Measurements from ENCODE around the gene FAM53C.
"Not testable (repeated sequence)": the region's sequence is repeated elsewhere in the genome, so short reads cannot be mapped to it uniquely, and the experiment has no call there.

The FAM53C gene

GRCh38 chr5:138337685-138338410, at the start of gene FAM53C:
Gene FAM53C (plus strand): TSS chr5:138338266. CDS start chr5:138341336, 3,070 bp downstream.
- peak; percentile 94 for DNase-seq

GRCh38 chr5:138289296-138289695, 48.8 kb upstream of the FAM53C start:
- DNase-seq: no peak

- DNase-seq: no peak
Measured at GRCh38 chr5:138303372-138303771, 34.7 kb upstream of the FAM53C start.

DNA sequence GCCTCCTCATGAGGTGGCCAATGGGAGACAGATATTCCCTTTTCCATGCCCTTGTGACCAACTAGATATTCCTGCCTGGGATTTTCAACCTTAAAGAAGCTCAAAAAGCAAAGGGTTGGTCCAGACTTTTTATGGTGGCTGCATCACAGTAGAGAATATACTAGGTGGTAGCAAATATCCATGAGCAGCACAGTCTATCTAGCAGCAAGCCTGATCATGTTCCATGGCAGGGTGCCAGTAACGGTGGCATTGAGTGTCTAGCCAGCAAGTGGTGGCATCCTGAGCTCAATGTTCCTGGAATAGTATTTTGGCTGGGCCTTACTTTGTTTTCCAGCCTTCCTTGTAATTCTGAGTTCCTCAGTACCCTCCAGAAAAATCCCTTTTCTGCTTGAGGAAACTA, 32.3 kb upstream of the FAM53C start:
- DNase-seq: no peak

DNA sequence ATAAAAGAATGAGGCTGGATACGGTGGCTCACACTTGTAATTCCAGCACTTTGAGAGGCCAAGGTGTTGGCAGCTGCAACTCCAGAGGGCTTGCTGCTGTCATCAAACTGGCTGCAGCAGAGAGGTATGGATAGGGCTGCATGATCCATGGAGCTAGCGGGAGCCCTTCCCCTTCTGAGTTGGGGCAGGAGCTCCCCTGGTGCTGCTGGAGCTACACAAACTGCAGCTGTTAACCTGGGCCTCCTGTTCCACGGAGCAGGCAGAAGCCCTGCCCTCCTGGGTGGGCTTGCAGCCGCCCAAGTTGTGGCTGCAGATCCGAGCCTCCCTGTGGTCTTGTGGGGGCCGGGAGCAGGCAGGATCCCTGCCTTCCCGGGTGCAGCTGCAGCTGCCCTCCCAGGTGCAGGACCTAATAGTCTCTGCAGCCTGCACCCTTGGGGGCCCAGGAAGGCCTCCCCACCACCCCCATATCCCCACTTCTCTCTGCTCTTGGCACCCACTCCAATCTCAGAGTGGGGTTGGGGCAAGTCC, 22.3 kb upstream of the FAM53C start:
- no peak for DNase-seq

- no peak for DNase-seq
Measured at GRCh38 chr5:138316355-138316754, 21.7 kb upstream of the FAM53C start.

- not testable (repeated sequence) for DNase-seq
Measured at GRCh38 chr5:138318211-138318610, 19.9 kb upstream of the FAM53C start.

DNA sequence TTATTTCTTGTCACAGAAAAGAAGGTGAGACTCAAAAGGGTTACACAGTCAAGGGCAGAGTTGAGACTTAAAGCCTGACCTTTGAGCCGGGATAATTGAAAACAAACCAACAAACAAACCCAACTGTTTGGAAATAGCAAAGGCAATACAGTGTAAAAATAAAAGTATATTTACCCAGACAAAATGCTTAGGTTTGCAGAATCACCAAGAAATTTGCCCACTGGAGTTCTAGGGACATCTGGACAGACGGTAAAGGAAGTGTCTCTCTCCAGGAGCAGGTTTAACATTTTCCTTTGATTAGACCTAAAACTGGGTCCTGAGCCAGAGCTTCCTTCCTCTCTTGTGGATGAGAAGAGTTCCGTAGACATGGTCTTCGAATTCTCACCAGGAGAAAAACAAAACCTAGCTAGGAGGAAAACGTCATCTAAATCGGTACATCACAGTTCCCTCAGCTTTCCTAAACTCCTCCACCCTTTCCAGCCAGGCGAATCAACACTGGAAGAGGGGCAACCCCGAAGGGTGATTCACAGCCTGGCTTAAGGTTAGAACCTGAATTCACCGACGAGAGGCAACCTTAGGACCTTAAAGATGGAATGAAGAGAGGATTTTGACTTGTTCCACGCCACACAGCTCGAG, 7.1 kb upstream of the FAM53C start:
- no peak for DNase-seq

- DNase-seq: peak; percentile 92
Measured at GRCh38 chr5:138331449-138332368, 6.4 kb upstream of the FAM53C start, which contains the start of gene CDC25C. Gene CDC25C (minus strand): TSS chr5:138331804. CDS start chr5:138331180, 624 bp downstream.

DNA sequence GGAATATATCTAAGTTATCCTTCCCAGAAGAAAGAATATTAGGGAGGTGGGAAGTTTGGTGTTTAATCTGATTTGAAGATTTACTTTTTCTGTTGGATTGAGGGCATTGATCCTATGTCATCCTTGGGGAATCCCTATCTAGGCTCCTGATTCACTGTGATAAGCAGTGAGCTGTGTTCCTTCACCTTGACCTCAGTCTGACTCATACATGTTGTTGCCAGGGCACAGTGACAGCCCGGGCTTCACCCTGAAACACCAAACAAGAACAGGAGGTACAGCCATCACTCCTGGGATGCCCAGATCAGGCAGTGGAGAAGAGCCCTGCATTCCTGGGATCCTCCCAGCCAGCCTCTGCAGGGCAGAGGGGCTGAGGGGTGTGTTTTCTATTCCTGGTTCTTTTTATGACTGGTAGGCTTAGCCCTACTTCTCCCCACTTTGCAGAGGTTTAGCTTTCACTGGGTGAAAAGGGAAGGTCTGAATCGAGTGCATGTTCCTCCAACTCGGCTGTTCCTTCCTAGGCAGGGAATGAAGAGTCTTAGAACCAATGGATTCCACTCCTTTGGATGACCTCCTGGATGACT, 3.1 kb upstream of the FAM53C start:
- DNase-seq: no peak

DNA sequence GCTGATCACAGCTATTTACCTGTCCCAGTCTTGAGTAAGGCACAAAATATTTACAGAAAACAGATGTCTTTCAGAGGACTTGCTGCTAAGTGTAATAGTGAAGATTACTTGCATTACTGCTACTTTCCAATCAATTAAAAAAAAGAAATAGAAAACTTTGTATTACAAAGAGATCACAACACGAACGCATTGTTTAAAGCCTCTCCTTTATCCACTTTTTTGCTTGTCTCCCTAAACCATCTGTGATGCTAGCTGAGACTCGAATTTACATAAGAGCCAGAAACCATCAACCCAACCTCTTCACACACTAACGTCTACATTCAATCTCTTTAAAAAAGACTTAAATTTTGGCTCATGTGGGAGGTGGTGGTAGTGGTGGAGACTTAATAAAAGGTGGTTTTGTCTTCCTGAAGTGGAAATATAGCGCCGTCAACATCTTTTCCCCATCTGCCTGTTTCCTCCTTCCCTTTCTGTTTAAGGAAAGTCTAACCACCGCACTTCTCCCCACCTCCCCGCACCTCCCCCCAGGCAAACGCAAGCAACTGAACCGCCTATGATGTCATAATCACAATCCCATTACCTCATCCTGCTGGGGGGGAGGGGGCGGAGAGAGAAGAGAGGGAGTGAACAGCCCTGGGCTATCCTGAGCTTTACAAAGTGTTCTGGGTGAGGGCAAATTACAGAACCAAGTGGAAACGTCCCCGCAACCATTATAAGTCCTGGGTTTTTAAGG, 948 bp upstream of the FAM53C start:
- no peak for DNase-seq

DNA sequence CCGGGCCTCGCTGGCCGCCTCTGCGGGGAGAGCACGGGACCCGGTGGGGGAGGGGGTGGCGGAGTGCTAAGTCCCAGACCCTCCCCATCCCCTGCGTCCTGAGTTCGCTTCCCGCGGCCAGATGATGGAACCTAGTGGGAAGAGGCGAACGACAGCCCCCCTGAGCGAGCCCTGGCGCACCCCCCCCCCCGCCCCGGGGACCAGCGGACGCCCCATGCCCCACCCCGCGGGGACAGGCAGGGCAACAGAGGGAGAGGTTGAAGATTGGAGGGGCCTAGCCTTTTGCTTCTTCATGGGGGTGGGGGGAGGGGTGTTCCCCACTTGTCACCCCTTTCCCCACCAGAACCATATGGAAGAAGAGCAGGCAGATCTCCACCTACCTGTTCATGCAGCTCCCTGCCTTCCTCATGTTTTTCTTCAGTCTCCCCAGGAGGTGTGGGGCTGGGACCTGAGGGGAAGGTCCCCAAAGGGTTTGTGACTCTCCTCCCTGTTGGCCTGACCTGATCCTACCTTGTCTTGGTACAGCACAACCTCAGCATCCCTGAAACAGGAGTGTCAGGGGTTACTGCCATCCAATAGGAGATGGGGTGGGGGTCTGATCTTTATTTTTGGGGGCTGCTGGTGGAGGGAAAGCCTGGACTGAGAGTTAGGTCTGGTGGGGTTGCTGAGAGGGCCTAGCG, 485 bp downstream of the FAM53C start:
- DNase-seq: no peak

GRCh38 chr5:138339091-138339456, 1.0 kb downstream of the FAM53C start:
- DNase-seq: no peak

DNA sequence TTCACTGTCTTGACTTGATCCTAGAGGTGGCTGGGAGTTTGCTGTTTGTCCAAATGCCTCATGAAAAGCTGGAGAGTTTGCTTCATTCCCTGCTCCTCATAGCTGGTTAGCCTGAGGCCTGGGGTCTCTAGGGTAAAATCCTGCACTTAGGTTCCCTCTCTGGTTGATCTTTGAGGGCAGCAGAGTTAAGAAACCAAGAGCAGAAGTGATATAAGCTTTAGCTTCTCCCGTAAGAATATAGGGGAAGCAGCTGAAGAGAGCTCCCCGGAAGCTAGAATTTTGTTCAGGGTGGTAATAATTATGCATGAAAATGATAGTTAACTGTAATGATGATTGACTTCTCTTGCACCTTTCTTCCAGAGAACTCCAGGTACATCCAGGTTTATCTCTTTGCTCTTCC, 1.4 kb downstream of the FAM53C start:
- DNase-seq: no peak

GRCh38 chr5:138340008-138340407, 1.9 kb downstream of the FAM53C start:
- no peak for DNase-seq

GRCh38 chr5:138344887-138345622, 7.0 kb downstream of the FAM53C start:
- no peak for DNase-seq

DNA sequence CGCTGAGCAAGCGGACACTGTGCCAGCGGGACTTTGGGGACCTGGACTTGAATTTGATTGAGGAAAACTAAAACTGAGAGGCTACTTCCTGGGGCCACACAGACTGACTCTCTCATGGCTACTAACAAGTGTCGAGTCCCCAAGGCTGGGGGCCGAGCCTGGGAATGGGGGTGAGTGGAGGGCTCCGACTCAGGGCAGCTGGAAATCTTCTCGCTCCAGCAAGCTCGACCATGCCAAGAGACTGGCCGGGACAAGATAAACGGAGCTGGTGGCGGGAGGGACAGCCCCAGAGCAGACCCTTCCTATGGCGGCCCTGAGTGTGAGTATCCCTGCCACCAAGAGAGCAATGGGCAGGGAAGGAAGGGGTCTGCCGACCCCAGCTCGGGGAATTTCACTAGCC, 8.8 kb downstream of the FAM53C start:
- no peak for DNase-seq

DNA sequence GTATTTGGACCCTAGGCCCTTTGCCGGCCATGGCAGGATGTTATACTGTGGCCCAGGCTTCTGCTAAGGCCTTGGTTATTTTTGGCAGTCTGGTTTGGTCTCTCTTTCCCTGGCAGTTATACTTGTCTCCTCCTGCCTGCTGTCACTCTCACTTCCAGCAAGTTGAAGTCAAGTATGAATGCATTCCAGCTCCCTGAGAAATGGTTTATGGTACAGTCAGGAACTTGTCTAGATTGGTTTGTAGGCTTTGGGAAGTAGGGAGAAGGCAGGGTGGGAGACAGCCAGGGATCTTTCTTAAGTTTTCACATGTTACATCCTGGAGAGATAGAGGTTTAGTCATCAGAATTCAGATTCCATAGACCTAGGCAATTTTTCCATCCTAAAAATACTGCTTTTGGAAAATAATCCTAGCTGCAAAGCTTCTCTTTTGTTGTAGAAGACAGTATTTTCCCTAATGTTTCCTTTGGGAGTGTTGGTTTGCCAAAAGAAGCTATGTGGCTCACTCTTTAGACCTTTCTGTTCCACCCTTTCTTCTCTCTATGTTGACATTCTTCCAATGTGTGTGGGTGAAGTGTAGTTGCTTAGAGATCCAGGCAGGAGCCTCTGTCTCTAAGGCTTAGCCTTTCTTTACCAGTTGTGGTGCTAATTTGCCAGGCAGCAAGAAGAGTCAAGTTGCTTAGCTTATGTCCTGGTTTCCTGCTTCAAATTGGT, 11.9 kb downstream of the FAM53C start:
- no peak for DNase-seq

DNA sequence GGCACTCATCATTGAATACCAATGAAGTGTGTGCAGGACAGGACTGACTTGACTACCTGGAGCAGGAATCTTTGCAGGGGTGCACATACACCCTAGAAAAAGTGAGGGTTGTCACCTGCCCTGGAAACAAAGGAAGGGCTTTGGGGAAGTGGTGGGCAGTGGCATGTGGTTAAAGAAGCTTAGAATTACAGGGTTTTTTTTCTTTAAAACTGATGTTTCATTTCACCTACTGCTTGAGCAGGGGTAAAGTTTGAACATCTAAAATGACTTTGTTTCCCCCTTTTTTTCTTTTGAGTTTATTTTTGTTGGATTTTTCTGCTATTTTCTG, 12.5 kb downstream of the FAM53C start:
- DNase-seq: no peak

DNA sequence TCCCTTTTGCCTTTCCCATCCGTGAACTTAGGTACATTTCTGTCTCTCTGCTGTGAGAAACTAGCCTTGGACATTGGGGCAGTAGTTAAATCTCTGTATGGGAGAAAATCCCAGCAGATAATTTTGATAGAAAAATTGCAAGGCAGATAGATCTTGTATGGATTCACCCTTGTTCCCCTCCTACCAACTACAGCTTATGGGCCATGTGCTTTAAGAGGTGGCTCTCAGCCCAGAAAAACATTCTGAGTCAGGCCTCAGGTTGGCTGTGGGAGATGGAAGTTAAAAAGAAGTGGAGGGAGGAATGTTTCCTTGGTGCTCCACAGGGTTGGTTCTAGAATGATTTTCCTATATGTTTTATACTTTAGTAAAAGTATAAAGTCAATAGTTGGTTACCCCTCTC, 13.0 kb downstream of the FAM53C start:
- DNase-seq: no peak
